WTC11 (cell line): ENCODE measurements around the gene ARVCF. TPM values are rescaled to one million over a fixed set of nuclear protein-coding genes. Genes with fewer than 3 reads are reported as not detected.

ENCODE experiments used
- ATAC-seq: fragments of 200-7000 bp; cut with Tn5 transposase; 2 replicates; pipeline ENCODE4 v1.10.0; 2021; ENCODE audit warnings: mild to moderate bottlenecking, moderate library complexity
- CTCF ChIA-PET: fragments of 300-600 bp; sonication (Branson Sonifier 250); formaldehyde crosslinking; loops from one replicate; lab custom pipeline; 2021; ENCODE audit warnings: antibody characterized with exemption; lab: Charles Lee
- POLR2A ChIA-PET: fragments of 350-600 bp; sonication (Branson Sonifier 250); formaldehyde crosslinking; loops from one replicate; lab custom pipeline; 2021; ENCODE audit warnings: antibody characterized with exemption; lab: Charles Lee
- DNase-seq: peaks from one replicate; pipeline ENCODE4 v3.0.0; 2021; ENCODE audit warnings: low spot score
- H3K27ac Mint-ChIP-seq: 2 replicates; pipeline ENCODE4 v1.8.0; 2021; ENCODE audit warnings: mixed read lengths
- H3K27me3 Mint-ChIP-seq: 2 replicates; pipeline ENCODE4 v1.8.0; 2021; ENCODE audit warnings: low read depth, mild to moderate bottlenecking, moderate library complexity, mixed read lengths
- H3K36me3 Mint-ChIP-seq: 2 replicates; pipeline ENCODE4 v1.8.0; 2021; ENCODE audit warnings: mixed read lengths
- H3K4me1 Mint-ChIP-seq: 2 replicates; pipeline ENCODE4 v1.8.0; 2022; ENCODE audit warnings: mixed read lengths
- H3K4me3 Mint-ChIP-seq: 2 replicates; pipeline ENCODE4 v1.8.0; 2021; ENCODE audit warnings: mild to moderate bottlenecking, moderate library complexity, mixed read lengths
- H3K9me3 Mint-ChIP-seq: 2 replicates; pipeline ENCODE4 v1.8.0; 2021; ENCODE audit warnings: mixed read lengths
- ATF1 ChIP-seq: sonication (generic); formaldehyde crosslinking; IDR thresholded peaks from 2 replicates; pipeline ENCODE4 v1.8.1; 2023; ENCODE audit warnings: mild to moderate bottlenecking, moderate library complexity, missing genetic modification reagents
- CTCF ChIP-seq: fragments of 200-600 bp; IDR thresholded peaks from 2 replicates; pipeline ENCODE4 v1.8.0; 2022; ENCODE audit warnings: antibody characterized with exemption
- EMX1 ChIP-seq: fragments of 250-450 bp; sonication (Bioruptor Pico); IDR thresholded peaks from 2 replicates; pipeline ENCODE4 v1.8.0; 2021; ENCODE audit warnings: mild to moderate bottlenecking
- ESRRA ChIP-seq: sonication (generic); formaldehyde crosslinking; IDR thresholded peaks from 2 replicates; pipeline ENCODE4 v1.8.1; 2022; ENCODE audit warnings: mild to moderate bottlenecking, missing genetic modification reagents, borderline replicate concordance
- FOXP4 ChIP-seq: sonication (generic); formaldehyde crosslinking; IDR thresholded peaks from 2 replicates; pipeline ENCODE4 v1.8.0; 2022; ENCODE audit warnings: mild to moderate bottlenecking, missing genetic modification reagents
- MAX ChIP-seq: sonication (generic); formaldehyde crosslinking; IDR thresholded peaks from 2 replicates; pipeline ENCODE4 v1.8.0; 2022; ENCODE audit warnings: mild to moderate bottlenecking, missing genetic modification reagents
- MXD4 ChIP-seq: fragments of 250-450 bp; sonication (Bioruptor Pico); IDR thresholded peaks from 2 replicates; pipeline ENCODE4 v1.8.0; 2021; ENCODE audit warnings: mild to moderate bottlenecking, moderate library complexity, borderline replicate concordance
- NR1H2 ChIP-seq: sonication (generic); formaldehyde crosslinking; IDR thresholded peaks from 2 replicates; pipeline ENCODE4 v1.9.0; 2021; ENCODE audit warnings: mild to moderate bottlenecking, moderate library complexity, missing genetic modification reagents
- NR2C2 ChIP-seq: sonication (generic); formaldehyde crosslinking; IDR thresholded peaks from 2 replicates; pipeline ENCODE4 v1.8.0; 2022; ENCODE audit warnings: mild to moderate bottlenecking, missing genetic modification reagents
- PRDM15 ChIP-seq: sonication (generic); formaldehyde crosslinking; IDR thresholded peaks from 2 replicates; pipeline ENCODE4 v1.8.0; 2022; ENCODE audit warnings: missing genetic modification reagents
- USF2 ChIP-seq: sonication (generic); formaldehyde crosslinking; IDR thresholded peaks from 2 replicates; pipeline ENCODE4 v1.8.1; 2023; ENCODE audit warnings: mild to moderate bottlenecking, missing genetic modification reagents, moderate library complexity
- ZBTB43 ChIP-seq: sonication (generic); formaldehyde crosslinking; IDR thresholded peaks from 2 replicates; pipeline ENCODE4 v1.8.1; 2023; ENCODE audit warnings: mild to moderate bottlenecking, missing genetic modification reagents
- ZNF671 ChIP-seq: fragments of 250-450 bp; sonication (Bioruptor Pico); IDR thresholded peaks from 2 replicates; pipeline ENCODE4 v1.8.0; 2021; ENCODE audit warnings: mild to moderate bottlenecking
- total RNA-seq: library from RNA; stranded (reverse); gene quantifications from 3 replicates; pipeline ENCODE4 v1.2.3, GENCODE V29; 2021

The ARVCF gene
- total RNA-seq, 1 experiment from 2014 or later, result 65.4 TPM

- ChIA-PET POLR2A (interaction anchor here (1.5 kb wide), 1 partner anchor 19 kb away, joined by 3 read pairs; no protein-coding TSS in a partner anchor), CTCF (interaction anchor here (0.6 to 2.6 kb wide), 12 partner anchors 8 to 1044 kb away, joined by 3 to 13 read pairs (median 4); partner anchors contain the start of genes TANGO2 and TRMT2A)
- Mint-ChIP-seq H3K27ac (peak overlapping the region; percentile 75), H3K4me1 (peaks cover 20% of the 10 kb centered on the region), H3K36me3 (peaks cover 8% of the 10 kb centered on the region), H3K9me3 (no peaks in the 10 kb centered on the region), H3K27me3 (no peaks in the 10 kb centered on the region; the same call in 1 of the 2 replicates), H3K4me3 (no peak overlapping the region)
- no peak for TF ChIP-seq MXD4
- no peak for TF ChIP-seq FOXP4 (CRISPR knock-in tag)
- TF ChIP-seq USF2 (CRISPR knock-in tag), result no peak
- no peak for TF ChIP-seq CTCF
- no peak for TF ChIP-seq EMX1 (CRISPR knock-in tag)
- TF ChIP-seq PRDM15 (CRISPR knock-in tag), result no peak
- no peak for TF ChIP-seq ATF1 (CRISPR knock-in tag)
- no peak for TF ChIP-seq ZNF671 (CRISPR knock-in tag)
- no peak for TF ChIP-seq ZBTB43 (CRISPR knock-in tag)
- no peak for TF ChIP-seq ESRRA
- ATAC-seq (no peak), DNase-seq (no peak)
Observed at GRCh38 chr22:19966908-19967750, 49.5 kb downstream of the ARVCF start.

GRCh38 chr22:19965771-19966709 lies 50.6 kb downstream of the ARVCF start:
- ChIA-PET POLR2A (interaction anchor here (1.5 kb wide), 1 partner anchor 20 kb away, joined by 3 read pairs; no protein-coding TSS in a partner anchor), CTCF (interaction anchor here (0.5 to 2.6 kb wide), 17 partner anchors 9 to 1043 kb away, joined by 3 to 13 read pairs (median 4); partner anchors contain the start of genes TANGO2 and TRMT2A)
- ATAC-seq (peak; percentile 25), DNase-seq (peak; percentile 68)
- peaks cover 22% of the 10 kb centered on the region for H3K4me1 Mint-ChIP-seq
- TF ChIP-seq MAX (CRISPR knock-in tag) (no peak), NR1H2 (no peak), NR2C2 (CRISPR knock-in tag) (no peak), CTCF (peak; percentile 51; the same call in 1 of the 2 replicates)
- H3K27ac Mint-ChIP-seq, result no peak overlapping the region
- H3K27me3 Mint-ChIP-seq, result no peaks in the 10 kb centered on the region; the same call in 1 of the 2 replicates
- peaks cover 5% of the 10 kb centered on the region; the same call in 1 of the 2 replicates for H3K36me3 Mint-ChIP-seq
- H3K4me3 Mint-ChIP-seq, result no peak overlapping the region
- no peaks in the 10 kb centered on the region for H3K9me3 Mint-ChIP-seq
